ENCODE data around the gene SLC43A2.

DNA sequence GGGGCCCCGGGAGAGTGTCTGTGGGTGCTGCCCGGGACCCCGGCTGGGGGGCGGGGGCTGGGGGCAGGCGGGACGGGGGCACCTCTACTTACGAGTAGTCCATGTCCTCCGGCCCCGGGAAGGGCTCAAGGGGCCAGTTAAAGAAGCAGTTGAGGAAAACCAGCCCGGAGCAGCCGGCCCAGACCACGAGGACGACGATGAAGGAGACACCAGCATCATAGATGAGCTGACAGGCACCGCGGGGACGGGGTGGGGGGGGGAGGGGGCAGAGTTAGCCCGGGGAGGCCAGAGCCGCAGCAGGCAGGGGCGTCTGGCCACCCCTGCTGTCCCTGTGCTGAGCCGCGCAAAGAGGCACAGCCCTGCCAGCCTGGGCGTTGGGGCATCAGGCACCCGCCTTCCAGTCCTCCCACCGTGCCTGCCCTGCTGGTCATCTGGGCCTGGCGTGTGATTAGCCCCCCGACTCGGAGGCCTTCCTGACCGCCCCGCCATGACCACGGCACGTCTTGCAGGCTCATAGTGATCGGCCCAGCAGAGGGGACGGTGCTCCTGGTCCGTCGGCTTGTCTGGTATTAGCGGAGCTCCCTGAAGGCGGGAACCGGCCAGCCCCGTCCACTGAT is 37.1 kb downstream of the SLC43A2 start:
- TF ChIP-seq YY1 (IDR thresholded peaks at IDR 0.05; ENCODE audit: insufficient read depth, insufficient read length) = no peak
- no peak for TF ChIP-seq ZNF274 (IDR thresholded peaks at IDR 0.05; ENCODE audit: low read depth, low read length)
